Endothelial cell of umbilical vein (primary cell): Measurements from ENCODE around the gene EPN3. TPM values are rescaled to one million over a fixed set of nuclear protein-coding genes. Genes with fewer than 3 reads are reported as not detected.

Experiments
- BruUV-seq: library from RNA; stranded (reverse); fragments of 400-500 nt; replicated peaks from 2 replicates; lab custom pipeline; 2021; lab: Mats Ljungman, UMichigan
- CTCF ChIA-PET: fragments of 300-600, 350-600 bp; sonication (Branson Sonifier 250); formaldehyde crosslinking; loops from one replicate; lab custom pipeline; 2021; ENCODE audit warnings: antibody characterized with exemption, inconsistent platforms; lab: Charles Lee
- POLR2A ChIA-PET: fragments of 300-600, 350-600 bp; sonication (Branson Sonifier 250); formaldehyde crosslinking; loops from one replicate; lab custom pipeline; 2021; ENCODE audit warnings: antibody characterized with exemption, inconsistent platforms; lab: Charles Lee
- DNase-seq: peaks from one replicate; pipeline ENCODE4 v3.0.0-alpha.2; 2011; ENCODE audit warnings: low read depth, low spot score
- FAIRE-seq: peaks from 2 replicates; lab custom pipeline; 2011; peaks lifted over from hg19 to GRCh38; lab: Jason Lieb, UNC
- H2AFZ ChIP-seq: 2 replicates; pipeline ENCODE4 v1.6.0; 2012; ENCODE audit warnings: low read depth, low read length, control low read depth, inconsistent platforms
- H3K27ac ChIP-seq: 2 replicates; pipeline ENCODE4 v1.5.1; 2011; ENCODE audit warnings: low read depth, mild to moderate bottlenecking, control low read depth, low read length, moderate library complexity; ENCODE audit not compliant: insufficient read depth
- H3K27me3 ChIP-seq, 2 experiments: 2 replicates each; pipeline versions ENCODE4 v1.6.0 to v1.6.1; 2011; ENCODE audit warnings: low read length in 2 of 2, mixed read lengths in 1 of 2; ENCODE audit not compliant: control insufficient read depth in 2 of 2, insufficient read depth in 2 of 2
- H3K36me3 ChIP-seq, 2 experiments: 2 replicates in 1 of 2; 3 replicates in 1 of 2; pipeline ENCODE4 v1.5.1; 2011; ENCODE audit warnings: low read length in 2 of 2, mild to moderate bottlenecking in 1 of 2, moderate library complexity in 1 of 2; ENCODE audit not compliant: control insufficient read depth in 2 of 2, insufficient read depth in 2 of 2; ENCODE audit errors: extremely low read depth in 1 of 2
- H3K4me1 ChIP-seq: 3 replicates; pipeline ENCODE4 v1.5.1; 2011; ENCODE audit warnings: mild to moderate bottlenecking, low read length; ENCODE audit not compliant: control insufficient read depth, insufficient read depth; ENCODE audit errors: extremely low read depth
- H3K4me2 ChIP-seq: 2 replicates; pipeline ENCODE4 v1.6.1; 2011; ENCODE audit warnings: low read length, control low read depth, mixed read lengths; ENCODE audit not compliant: insufficient read depth
- H3K4me3 ChIP-seq, 3 experiments: fragments of 200-600 bp in 1 of 3; sonication (generic), shearing (Covaris generic) in 1 of 3; replicated peaks in 1 of 3; 2 replicates each; pipeline ENCODE4 v1.5.1; 2011 to 2016; ENCODE audit warnings: control low read depth in 3 of 3, low read length in 3 of 3, mild to moderate bottlenecking in 2 of 3, inconsistent platforms in 1 of 3, low read depth in 1 of 3, moderate library complexity in 1 of 3; ENCODE audit not compliant: insufficient read depth in 1 of 3
- H3K79me2 ChIP-seq: 2 replicates; pipeline ENCODE4 v1.6.0; 2012; ENCODE audit warnings: low read length, inconsistent platforms; ENCODE audit not compliant: control insufficient read depth, insufficient read depth
- H3K9ac ChIP-seq: replicated peaks from 2 replicates; pipeline ENCODE3; 2011; ENCODE audit warnings: low read length, control low read depth; ENCODE audit not compliant: insufficient read depth; ENCODE audit errors: extremely low read depth
- H3K9me1 ChIP-seq: replicated peaks from 3 replicates; pipeline ENCODE4 v1.6.0; 2011; ENCODE audit warnings: mild to moderate bottlenecking, low read length; ENCODE audit not compliant: control insufficient read depth, insufficient read depth; ENCODE audit errors: extremely low read depth
- H3K9me3 ChIP-seq: replicated peaks from 2 replicates; pipeline ENCODE4 v1.5.1; 2012; ENCODE audit warnings: low read length, inconsistent platforms; ENCODE audit not compliant: control insufficient read depth, insufficient read depth
- H4K20me1 ChIP-seq: replicated peaks from 2 replicates; pipeline ENCODE3; 2011; ENCODE audit warnings: mild to moderate bottlenecking, low read length; ENCODE audit not compliant: control insufficient read depth, insufficient read depth; ENCODE audit errors: extremely low read depth
- CTCF ChIP-seq, 2 donors: IDR thresholded peaks; 1 replicate in 1 of 2; 2 replicates in 1 of 2; pipeline ENCODE4 v1.5.1; 2011; ENCODE audit warnings: low read length in 2 of 2, mild to moderate bottlenecking in 2 of 2, moderate library complexity in 2 of 2, control low read depth in 1 of 2, inconsistent platforms in 1 of 2, low read depth in 1 of 2; ENCODE audit not compliant: insufficient read depth in 1 of 2; ENCODE audit errors: extremely low read depth in 1 of 2
- EZH2 ChIP-seq: IDR thresholded peaks from 2 replicates; pipeline ENCODE4 v1.6.1; 2012; ENCODE audit warnings: borderline replicate concordance, low read depth, mild to moderate bottlenecking, moderate library complexity, low read length, inconsistent platforms; ENCODE audit not compliant: severe bottlenecking
- FOS ChIP-seq: IDR thresholded peaks from 2 replicates; pipeline ENCODE4 v1.6.1; 2011; ENCODE audit warnings: mild to moderate bottlenecking, low read length, moderate library complexity, borderline replicate concordance; ENCODE audit not compliant: insufficient read depth
- GATA2 ChIP-seq: IDR thresholded peaks from 2 replicates; pipeline ENCODE4 v1.7.0; 2011; ENCODE audit warnings: low read depth, mild to moderate bottlenecking, moderate library complexity, mixed read lengths, low read length; ENCODE audit not compliant: insufficient read length, insufficient read depth
- JUN ChIP-seq: IDR thresholded peaks from 2 replicates; pipeline ENCODE4 v1.6.1; 2011; ENCODE audit warnings: borderline replicate concordance, low read depth; ENCODE audit not compliant: insufficient read length, insufficient read depth
- MYC ChIP-seq: IDR thresholded peaks from one replicate; pipeline ENCODE4 v1.6.1; 2011; ENCODE audit warnings: mild to moderate bottlenecking, low read depth, low read length
- POLR2A ChIP-seq: IDR thresholded peaks from 2 replicates; pipeline ENCODE4 v1.6.1; 2012; ENCODE audit warnings: low read depth, mild to moderate bottlenecking, control low read depth, low read length
- POLR2AphosphoS5 ChIP-seq: IDR thresholded peaks from 2 replicates; pipeline ENCODE4 v1.6.1; 2012; ENCODE audit warnings: low read depth, mild to moderate bottlenecking, control low read depth, low read length, moderate library complexity; ENCODE audit not compliant: insufficient read depth
- dilution Hi-C: fragments of 300-500 bp; cut with MboI; formaldehyde crosslinking; loops from one replicate; pipeline ENCODE4 v1.15.0; 2019; ENCODE audit warnings: low sequenced_read_pairs; ENCODE audit not compliant: extremely low pct_ligation_motif_present
- intact Hi-C: fragments of 100-400 bp; cut with micrococcal nuclease; formaldehyde crosslinking; loops from one replicate; pipeline ENCODE4 v1.10.0; 2022
- polyA plus RNA-seq, 4 experiments: library from polyadenylated mRNA; depleted of rRNA in 3 of 4; stranded (reverse) in 3 of 4; unstranded in 1 of 4; fragments of >200 nt; gene quantifications; 2 replicates each; pipeline versions ENCODE4 v1.2.1 to v1.2.3, GENCODE V29; 2011 to 2012; ENCODE audit warnings: missing spikeins in 1 of 4
- total RNA-seq: library from RNA; stranded (reverse); gene quantifications from 2 replicates; pipeline ENCODE4 v1.2.3, GENCODE V29; 2021

The EPN3 gene
- total and polyA plus RNA-seq, 2 donors (not counting 3 experiments of a cell fraction or from before 2014, with no cell fraction given) = not detected

DNA sequence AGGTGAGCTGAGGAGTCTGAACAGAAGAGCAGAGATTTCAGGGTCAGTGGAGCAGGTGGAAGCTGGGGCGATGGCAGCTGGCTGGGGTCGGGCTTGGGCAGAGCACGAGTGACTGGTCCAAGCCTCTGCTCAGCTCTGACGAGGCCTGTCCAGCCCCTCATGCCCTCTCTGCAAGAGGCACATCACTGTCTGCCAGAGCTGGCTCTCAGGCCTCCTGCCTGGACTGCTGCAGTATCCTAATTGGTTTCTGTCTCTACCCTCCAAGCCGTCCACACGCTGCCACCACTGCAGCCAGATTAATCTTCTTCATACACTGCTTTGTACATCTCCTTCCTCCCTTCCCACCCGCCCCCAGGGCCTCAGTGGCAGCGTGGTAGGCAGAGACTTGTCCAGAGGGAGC, 53.4 kb downstream of the EPN3 start:
- Histone ChIP-seq H3K9me3 (no peaks in the 10 kb centered on the region), H3K4me1 (no peaks in the 10 kb centered on the region), H3K27ac (no peak overlapping the region), H3K9me1 (no peaks in the 10 kb centered on the region), H3K9ac (no peak overlapping the region), H3K4me2 (no peak overlapping the region), H3K79me2 (no peaks in the 10 kb centered on the region), H3K27me3 (peaks cover 0 to 6% of the 10 kb centered on the region in 2 experiments), H3K4me3 (no peak overlapping the region), H2AFZ (no peak overlapping the region), H4K20me1 (no peaks in the 10 kb centered on the region), H3K36me3 (no peaks in the 10 kb centered on the region)
- CTCF ChIA-PET = interaction anchor here (1.2 to 1.3 kb wide), 2 partner anchors 9 to 70 kb away, joined by 3 to 4 read pairs; no protein-coding TSS in a partner anchor
- dilution Hi-C loops (no loop called here), intact Hi-C loops (no loop called here)
- TF ChIP-seq JUN (no peak), FOS (no peak), POLR2A (no peak), CTCF (IDR thresholded peaks at IDR 0.05; ENCODE audit: extremely low read depth in 1 of 2, insufficient read depth in 1 of 2, low read depth in 1 of 2, low read length in 2 of 2) (no peak), POLR2AphosphoS5 (no peak), GATA2 (no peak), EZH2 (no peak), MYC (no peak)
- FAIRE-seq = no peak
- BruUV-seq = no TSS peak
- POLR2A ChIA-PET = no interaction called here
- DNase-seq = no peak
